Hematopoietic multipotent progenitor cell (in vitro differentiated cells): ENCODE results near the gene UBC. TPM values are rescaled to one million over a fixed set of nuclear protein-coding genes. Genes with fewer than 3 reads are reported as not detected.
A peak's percentile ranks its signal among the peaks of the same experiment; 100 is the strongest.
"Not testable (repeated sequence)": the region's sequence is repeated elsewhere in the genome, so short reads cannot be mapped to it uniquely, and the experiment has no call there.

Source experiments
- DNase-seq, 3 donors: peaks; one replicate each; pipeline ENCODE4 v3.0.0-alpha.2; 2011 to 2015; ENCODE audit warnings: low read depth in 2 of 3, low spot score in 2 of 3
- total RNA-seq: library from RNA; depleted of rRNA; stranded (reverse); fragments of >200 nt; gene quantifications from one replicate; pipeline ENCODE4 v1.2.3, GENCODE V29; 2012

Gene UBC
- total RNA-seq, 1 donor: 932 TPM

- no peak for DNase-seq
Observed at GRCh38 chr12:124893792-124894516, 20.5 kb downstream of the UBC start.

- no peak for DNase-seq
Observed at GRCh38 chr12:124888260-124888659, 26.2 kb downstream of the UBC start.

- not testable (repeated sequence) for DNase-seq
Observed at GRCh38 chr12:124887766-124888165, 26.7 kb downstream of the UBC start.

- DNase-seq: peak in 2 of 3 donors; percentile 73
Observed at GRCh38 chr12:124884587-124885438, 29.6 kb downstream of the UBC start.

GRCh38 chr12:124883263-124884130 lies 31.0 kb downstream of the UBC start:
- no peak for DNase-seq

- no peak for DNase-seq
Observed at GRCh38 chr12:124881123-124881522, 33.3 kb downstream of the UBC start.

- not testable (repeated sequence) for DNase-seq
Observed at GRCh38 chr12:124880335-124880734, 34.1 kb downstream of the UBC start.

GRCh38 chr12:124878795-124879516 lies 35.5 kb downstream of the UBC start:
- DNase-seq: no peak

- no peak for DNase-seq
Observed at GRCh38 chr12:124877423-124877822, 37.0 kb downstream of the UBC start.

GRCh38 chr12:124876171-124876570 lies 38.3 kb downstream of the UBC start:
- no peak for DNase-seq

- no peak for DNase-seq
Observed at GRCh38 chr12:124875803-124876132, 38.7 kb downstream of the UBC start.

- no peak for DNase-seq
Observed at GRCh38 chr12:124874988-124875802, 39.3 kb downstream of the UBC start.

GRCh38 chr12:124874188-124874587 lies 40.3 kb downstream of the UBC start:
- no peak for DNase-seq

GRCh38 chr12:124872068-124872719 lies 42.3 kb downstream of the UBC start:
- no peak for DNase-seq

GRCh38 chr12:124871297-124871696 lies 43.2 kb downstream of the UBC start:
- DNase-seq: no peak

GRCh38 chr12:124870515-124870914 lies 43.9 kb downstream of the UBC start:
- no peak for DNase-seq

GRCh38 chr12:124869059-124869665 lies 45.3 kb downstream of the UBC start:
- peak in 2 of 3 donors; percentile 70 to 90 for DNase-seq

GRCh38 chr12:124868252-124869058 lies 46.0 kb downstream of the UBC start:
- no peak for DNase-seq
